Measurements from ENCODE around the gene LHPP.
"Not testable (repeated sequence)": the region's sequence is repeated elsewhere in the genome, so short reads cannot be mapped to it uniquely, and the experiment has no call there.

LHPP gene

GRCh38 chr10:124429576-124429975 lies 32.0 kb upstream of the LHPP start:
- H3K27me3 ChIP-seq (ENCODE audit: control insufficient read depth, low read length), result peaks cover 20% of the 10 kb centered on the region
- H3K4me1 ChIP-seq (ENCODE audit: control insufficient read depth, low read length), result no peaks in the 10 kb centered on the region
- H3K27ac ChIP-seq (ENCODE audit: low read depth, low read length), result no peak overlapping the region
- no peaks in the 10 kb centered on the region for H3K9me2 ChIP-seq (replicated peaks; ENCODE audit: control insufficient read depth, low read length)
- no peak overlapping the region for H3K4me2 ChIP-seq (ENCODE audit: low read length)
- no peak overlapping the region for H3K4me3 ChIP-seq (ENCODE audit: low read length)
- H3K9me3 ChIP-seq (ENCODE audit: control insufficient read depth, insufficient read depth, low read length), result no peaks in the 10 kb centered on the region
- H4K20me1 ChIP-seq (ENCODE audit: control insufficient read depth, insufficient read depth, low read depth, low read length), result no peaks in the 10 kb centered on the region
- no peaks in the 10 kb centered on the region for H3K36me3 ChIP-seq (ENCODE audit: control insufficient read depth, low read length)
- TF ChIP-seq EZH2phosphoT487 (IDR thresholded peaks at IDR 0.05; ENCODE audit: borderline replicate concordance, low read length) (no peak), CTCF (IDR thresholded peaks at IDR 0.05; ENCODE audit: low read depth, low read length, poor library complexity, severe bottlenecking) (no peak)
- no peaks in the 10 kb centered on the region for H3K79me2 ChIP-seq (ENCODE audit: control insufficient read depth, low read length)
- no peaks in the 10 kb centered on the region for H3F3A ChIP-seq (ENCODE audit: control insufficient read depth, insufficient read depth)

GRCh38 chr10:124430077-124430476 lies 31.5 kb upstream of the LHPP start:
- no peaks in the 10 kb centered on the region for H3K4me1 ChIP-seq (ENCODE audit: control insufficient read depth, low read length)
- H3K4me2 ChIP-seq (ENCODE audit: low read length), result no peak overlapping the region
- peaks cover 20% of the 10 kb centered on the region for H3K27me3 ChIP-seq (ENCODE audit: control insufficient read depth, low read length)
- H3K36me3 ChIP-seq (ENCODE audit: control insufficient read depth, low read length), result no peaks in the 10 kb centered on the region
- H3K27ac ChIP-seq (ENCODE audit: low read depth, low read length), result no peak overlapping the region
- no peak for TF ChIP-seq CTCF (IDR thresholded peaks at IDR 0.05; ENCODE audit: low read depth, low read length, poor library complexity, severe bottlenecking)
- no peak for TF ChIP-seq EZH2phosphoT487 (IDR thresholded peaks at IDR 0.05; ENCODE audit: borderline replicate concordance, low read length)
- H3K9me3 ChIP-seq (ENCODE audit: control insufficient read depth, insufficient read depth, low read length), result no peaks in the 10 kb centered on the region
- H3K79me2 ChIP-seq (ENCODE audit: control insufficient read depth, low read length), result no peaks in the 10 kb centered on the region
- no peak overlapping the region for H3K4me3 ChIP-seq (ENCODE audit: low read length)
- no peaks in the 10 kb centered on the region for H4K20me1 ChIP-seq (ENCODE audit: control insufficient read depth, insufficient read depth, low read depth, low read length)
- H3F3A ChIP-seq (ENCODE audit: control insufficient read depth, insufficient read depth), result no peaks in the 10 kb centered on the region
- H3K9me2 ChIP-seq (replicated peaks; ENCODE audit: control insufficient read depth, low read length), result no peaks in the 10 kb centered on the region

DNA sequence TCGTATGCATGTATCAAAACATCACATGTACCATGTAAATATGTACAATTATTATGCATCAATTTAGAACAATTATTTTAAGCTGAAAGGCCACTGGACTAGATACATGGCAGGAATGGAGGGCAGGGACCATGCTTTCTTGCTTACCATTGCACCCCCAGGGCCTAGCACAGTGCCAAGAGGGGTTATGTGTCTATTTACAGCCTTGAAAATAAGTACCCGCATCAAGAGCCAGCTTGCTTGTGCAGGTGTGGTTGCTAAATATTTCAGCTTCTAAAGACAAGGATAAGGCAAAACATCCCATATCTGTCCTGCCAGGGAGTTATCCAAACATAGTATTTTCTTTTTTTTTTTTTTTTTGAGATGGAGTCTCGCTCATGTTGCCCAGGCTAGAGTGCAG lies 28.2 kb upstream of the LHPP start:
- Histone ChIP-seq H3K79me2 (ENCODE audit: control insufficient read depth, low read length) (no peaks in the 10 kb centered on the region), H3K36me3 (ENCODE audit: control insufficient read depth, low read length) (no peaks in the 10 kb centered on the region), H3K4me1 (ENCODE audit: control insufficient read depth, low read length) (peaks cover 10% of the 10 kb centered on the region), H4K20me1 (ENCODE audit: control insufficient read depth, insufficient read depth, low read depth, low read length) (no peaks in the 10 kb centered on the region), H3K4me3 (ENCODE audit: low read length) (no peak overlapping the region), H3K9me3 (ENCODE audit: control insufficient read depth, insufficient read depth, low read length) (no peaks in the 10 kb centered on the region), H3F3A (ENCODE audit: control insufficient read depth, insufficient read depth) (no peaks in the 10 kb centered on the region), H3K27ac (ENCODE audit: low read depth, low read length) (no peak overlapping the region), H3K9me2 (replicated peaks; ENCODE audit: control insufficient read depth, low read length) (no peaks in the 10 kb centered on the region), H3K27me3 (ENCODE audit: control insufficient read depth, low read length) (peaks cover 28% of the 10 kb centered on the region), H3K4me2 (ENCODE audit: low read length) (no peak overlapping the region)
- TF ChIP-seq EZH2phosphoT487 (IDR thresholded peaks at IDR 0.05; ENCODE audit: borderline replicate concordance, low read length) (no peak), CTCF (IDR thresholded peaks at IDR 0.05; ENCODE audit: low read depth, low read length, poor library complexity, severe bottlenecking) (no peak)

- peaks cover 17% of the 10 kb centered on the region for H3K27me3 ChIP-seq (ENCODE audit: control insufficient read depth, low read length)
- H3F3A ChIP-seq (ENCODE audit: control insufficient read depth, insufficient read depth); H4K20me1 ChIP-seq (ENCODE audit: control insufficient read depth, insufficient read depth, low read depth, low read length); H3K36me3 ChIP-seq (ENCODE audit: control insufficient read depth, low read length); H3K79me2 ChIP-seq (ENCODE audit: control insufficient read depth, low read length); H3K4me1 ChIP-seq (ENCODE audit: control insufficient read depth, low read length); H3K9me3 ChIP-seq (ENCODE audit: control insufficient read depth, insufficient read depth, low read length); H3K4me3 ChIP-seq (ENCODE audit: low read length); H3K9me2 ChIP-seq (replicated peaks; ENCODE audit: control insufficient read depth, low read length); H3K27ac ChIP-seq (ENCODE audit: low read depth, low read length): not testable (repeated sequence)
- H3K4me2 ChIP-seq (ENCODE audit: low read length), result peak overlapping the region; percentile 46; the same call in 1 of the 2 replicates
Observed at GRCh38 chr10:124435683-124436082, 25.9 kb upstream of the LHPP start.
